HepG2 (cell line): Measurements from ENCODE around the gene RRAD. TPM values are rescaled to one million over a fixed set of nuclear protein-coding genes. Genes with fewer than 3 reads are reported as not detected.

Experiments used
- CBX1 ChIP-seq: IDR thresholded peaks from one replicate; pipeline ENCODE4 v1.6.1; 2016; ENCODE audit warnings: antibody characterized with exemption, low read depth
- REST ChIP-seq, 2 experiments: IDR thresholded peaks; 2 replicates each; pipeline ENCODE4 v1.6.1; 2011 to 2012; ENCODE audit warnings: low read length in 2 of 2, borderline replicate concordance in 1 of 2, low read depth in 1 of 2, mild to moderate bottlenecking in 1 of 2, moderate library complexity in 1 of 2
- ZNF354B ChIP-seq: sonication (generic); formaldehyde crosslinking; IDR thresholded peaks from 2 replicates; pipeline ENCODE4 v1.8.0; 2022; ENCODE audit warnings: mild to moderate bottlenecking, missing genetic modification reagents
- ZNF687 ChIP-seq: sonication (generic); formaldehyde crosslinking; IDR thresholded peaks from 2 replicates; pipeline ENCODE4 v1.5.1; 2020; ENCODE audit warnings: mild to moderate bottlenecking, missing genetic modification reagents, moderate library complexity
- ZNF709 ChIP-seq: sonication (generic); formaldehyde crosslinking; IDR thresholded peaks from 2 replicates; pipeline ENCODE4 v1.5.0; 2020; ENCODE audit warnings: mild to moderate bottlenecking, missing genetic modification reagents
- polyA plus RNA-seq, 8 experiments: library from polyadenylated mRNA; depleted of rRNA in 3 of 8; stranded (reverse) in 7 of 8; unstranded in 1 of 8; fragments of >200 nt; fragmentation: Illumina TruSeq in 4 of 8; extraction: Trizol in 4 of 8; gene quantifications; 2 replicates each; pipeline versions ENCODE4 v1.2.1 to v1.2.3, GENCODE V29; 2011 to 2016; ENCODE audit warnings: low read depth in 4 of 8, missing spikeins in 1 of 8, mixed read lengths in 1 of 8; ENCODE audit not compliant: insufficient read depth in 1 of 8
- total RNA-seq, 5 experiments: library from RNA; depleted of rRNA; stranded (reverse); fragments of >200 nt; fragmentation: Illumina TruSeq; extraction: Trizol; gene quantifications; 2 replicates each; pipeline ENCODE4 v1.2.3, GENCODE V29; 2016; ENCODE audit warnings: low read depth in 1 of 5

RRAD gene
- total and polyA plus RNA-seq, 2 of the 13 experiments (the other 11 are each of a cell fraction or from before 2014, with no cell fraction given): 0.80 to 1.1 TPM

DNA sequence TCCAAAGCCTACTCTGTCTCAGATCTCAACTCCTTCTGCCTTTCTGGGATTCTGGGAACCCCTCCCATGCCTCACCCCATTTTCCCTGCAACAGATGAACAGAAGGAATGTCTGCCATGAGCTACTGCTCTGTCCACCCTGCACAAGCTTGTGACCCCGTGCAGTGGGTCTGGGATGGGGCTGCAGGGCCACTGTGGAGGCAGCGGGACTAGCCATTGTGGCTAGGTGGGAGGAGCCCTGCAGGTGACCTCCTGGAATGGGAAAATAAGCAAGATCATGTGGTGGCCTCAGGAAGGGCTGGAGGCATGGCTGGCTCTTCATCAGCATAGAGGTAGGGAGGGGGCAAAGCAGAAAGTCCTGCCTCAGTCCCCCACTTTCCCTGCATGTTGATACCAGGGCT, 31.3 kb downstream of the RRAD start (continued):
- TF ChIP-seq ZNF687 (CRISPR knock-in tag) (no peak), ZNF709 (CRISPR knock-in tag) (no peak), ZNF354B (no peak), REST (IDR thresholded peaks at IDR 0.05; ENCODE audit: borderline replicate concordance in 1 of 2, low read depth in 1 of 2, low read length in 2 of 2) (no peak), CBX1 (no peak)
